SKM-1 (cell line): Measurements from ENCODE around the gene FAM131A.

Source experiments
- DNase-seq: peaks from one replicate; lab custom pipeline; 2025; ENCODE audit not compliant: unreplicated experiment; lab: John Stamatoyannopoulos, UW

FAM131A gene, protein sequence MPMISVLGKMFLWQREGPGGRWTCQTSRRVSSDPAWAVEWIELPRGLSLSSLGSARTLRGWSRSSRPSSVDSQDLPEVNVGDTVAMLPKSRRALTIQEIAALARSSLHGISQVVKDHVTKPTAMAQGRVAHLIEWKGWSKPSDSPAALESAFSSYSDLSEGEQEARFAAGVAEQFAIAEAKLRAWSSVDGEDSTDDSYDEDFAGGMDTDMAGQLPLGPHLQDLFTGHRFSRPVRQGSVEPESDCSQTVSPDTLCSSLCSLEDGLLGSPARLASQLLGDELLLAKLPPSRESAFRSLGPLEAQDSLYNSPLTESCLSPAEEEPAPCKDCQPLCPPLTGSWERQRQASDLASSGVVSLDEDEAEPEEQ

DNA sequence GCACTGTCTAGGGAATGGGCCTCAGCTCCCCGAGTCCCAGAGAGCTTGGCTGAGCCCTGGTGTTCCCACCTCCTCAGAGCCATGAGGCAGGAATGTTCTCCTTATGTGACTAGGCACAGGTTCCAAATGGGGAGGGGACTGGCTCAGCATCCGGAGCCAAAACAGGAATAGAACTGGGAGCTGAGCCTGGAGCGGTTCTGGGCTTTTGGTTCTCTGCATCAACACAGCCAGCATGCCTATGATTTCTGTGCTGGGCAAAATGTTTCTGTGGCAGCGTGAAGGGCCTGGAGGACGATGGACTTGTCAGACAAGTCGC lies at the start of gene FAM131A:
Gene FAM131A, plus strand, starts transcription at position 202 of the 316 bp plus-strand sequence. Its CDS starts 31 bp downstream, at position 233.
- DNase-seq = no peak

DNA sequence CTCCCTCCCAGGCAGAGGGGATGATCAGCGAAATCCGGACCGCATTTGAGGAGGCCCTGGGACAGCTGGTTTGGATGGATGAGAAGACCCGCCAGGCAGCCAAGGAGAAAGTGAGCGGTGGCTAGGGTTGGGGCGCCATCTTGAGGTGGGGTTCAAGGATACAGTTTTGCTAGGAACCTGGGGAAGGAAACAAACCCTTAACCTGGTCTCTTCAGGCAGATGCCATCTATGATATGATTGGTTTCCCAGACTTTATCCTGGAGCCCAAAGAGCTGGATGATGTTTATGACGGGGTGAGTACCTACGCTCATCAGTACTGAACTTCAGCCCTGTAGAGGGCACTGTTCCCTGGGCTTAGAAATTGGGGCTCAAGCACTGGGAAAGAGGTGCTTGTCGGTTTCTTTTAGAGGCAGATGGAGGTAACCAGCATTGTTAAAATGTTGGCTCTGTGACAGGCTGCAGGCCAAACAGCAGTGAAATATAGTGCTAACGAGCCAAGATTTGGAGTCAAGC lies 47.9 kb upstream of the FAM131A start:
- DNase-seq = peak; percentile 14

DNA sequence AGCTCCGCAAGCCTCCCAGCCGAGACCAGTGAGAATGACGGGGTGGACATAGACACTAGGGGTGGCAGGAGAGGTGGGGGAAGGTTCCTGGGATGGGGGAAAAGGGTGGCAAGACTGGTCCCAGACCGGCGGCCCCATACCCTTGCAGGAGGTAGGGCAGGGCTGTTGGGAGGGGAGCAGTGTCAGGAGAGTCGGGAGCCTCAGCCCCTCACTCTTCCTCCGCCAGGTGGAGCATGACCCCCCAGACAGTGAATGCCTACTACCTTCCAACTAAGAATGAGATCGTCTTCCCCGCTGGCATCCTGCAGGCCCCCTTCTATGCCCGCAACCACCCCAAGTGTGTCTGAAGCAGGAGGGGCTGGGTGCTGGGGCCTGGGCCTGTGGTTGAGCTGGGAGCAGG lies 47.1 kb upstream of the FAM131A start:
- no peak for DNase-seq

DNA sequence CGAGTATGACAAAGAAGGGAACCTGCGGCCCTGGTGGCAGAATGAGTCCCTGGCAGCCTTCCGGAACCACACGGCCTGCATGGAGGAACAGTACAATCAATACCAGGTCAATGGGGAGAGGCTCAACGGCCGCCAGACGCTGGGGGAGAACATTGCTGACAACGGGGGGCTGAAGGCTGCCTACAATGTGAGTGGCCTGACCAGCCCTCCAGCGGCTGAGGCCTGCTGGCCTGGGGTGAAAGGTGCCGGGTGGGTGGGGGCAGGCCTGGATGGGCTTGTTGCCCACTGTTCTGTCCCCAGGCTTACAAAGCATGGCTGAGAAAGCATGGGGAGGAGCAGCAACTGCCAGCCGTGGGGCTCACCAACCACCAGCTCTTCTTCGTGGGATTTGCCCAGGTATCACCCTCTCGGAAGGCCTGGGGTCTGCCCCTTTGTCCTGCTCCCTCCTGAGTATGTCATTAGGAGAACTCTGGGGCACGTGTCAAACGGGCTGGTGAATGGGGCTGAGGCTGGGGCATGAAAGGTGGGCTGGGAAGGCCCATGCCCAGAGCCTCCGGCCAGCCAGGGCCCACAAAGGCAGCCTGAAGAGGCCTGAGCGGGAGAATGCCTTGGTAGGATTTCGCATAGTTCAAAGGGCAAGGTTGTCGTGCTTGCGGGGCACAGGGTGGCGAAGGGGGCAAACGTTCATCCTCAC lies 46.2 kb upstream of the FAM131A start:
- DNase-seq = no peak

DNA sequence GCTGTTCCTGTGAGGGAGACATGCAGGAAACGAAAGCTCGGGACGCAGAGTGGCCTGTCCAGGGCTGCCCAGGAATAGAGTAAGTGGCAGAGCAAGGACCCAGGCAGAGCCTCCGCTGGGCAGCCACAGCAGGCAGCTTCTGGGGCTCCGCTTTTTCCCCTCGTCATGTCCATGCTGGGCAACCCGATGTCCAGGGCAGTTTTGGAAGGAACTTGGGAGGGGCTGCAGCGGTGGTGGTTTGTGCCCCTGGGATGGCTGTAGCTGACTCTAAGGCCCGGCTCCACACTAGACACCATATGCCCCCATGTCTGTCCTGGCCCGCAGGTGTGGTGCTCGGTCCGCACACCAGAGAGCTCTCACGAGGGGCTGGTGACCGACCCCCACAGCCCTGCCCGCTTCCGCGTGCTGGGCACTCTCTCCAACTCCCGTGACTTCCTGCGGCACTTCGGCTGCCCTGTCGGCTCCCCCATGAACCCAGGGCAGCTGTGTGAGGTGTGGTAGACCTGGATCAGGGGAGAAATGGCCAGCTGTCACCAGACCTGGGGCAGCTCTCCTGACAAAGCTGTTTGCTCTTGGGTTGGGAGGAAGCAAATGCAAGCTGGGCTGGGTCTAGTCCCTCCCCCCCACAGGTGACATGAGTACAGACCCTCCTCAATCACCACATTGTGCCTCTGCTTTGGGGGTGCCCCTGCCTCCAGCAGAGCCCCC lies 45.5 kb upstream of the FAM131A start:
- DNase-seq = no peak

DNA sequence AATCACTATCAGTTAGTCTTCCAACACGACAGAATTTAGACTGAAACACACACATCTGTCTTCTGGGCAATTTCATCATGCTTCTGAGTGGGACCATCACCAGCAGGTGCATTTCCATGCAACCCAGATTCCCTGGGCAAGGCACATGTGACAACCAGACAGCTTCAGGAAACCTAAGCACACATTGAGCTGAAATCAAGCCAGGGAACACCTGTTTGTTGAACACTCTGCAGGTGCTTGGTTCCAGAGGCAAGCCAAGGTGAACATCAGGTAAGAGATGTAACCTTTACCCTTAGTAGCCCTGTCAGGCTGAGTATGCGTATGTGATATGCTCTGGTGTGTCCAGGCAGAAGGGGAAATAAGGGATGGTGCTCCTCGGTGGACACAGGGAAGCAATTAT lies 41.6 kb upstream of the FAM131A start:
- DNase-seq = no peak

DNA sequence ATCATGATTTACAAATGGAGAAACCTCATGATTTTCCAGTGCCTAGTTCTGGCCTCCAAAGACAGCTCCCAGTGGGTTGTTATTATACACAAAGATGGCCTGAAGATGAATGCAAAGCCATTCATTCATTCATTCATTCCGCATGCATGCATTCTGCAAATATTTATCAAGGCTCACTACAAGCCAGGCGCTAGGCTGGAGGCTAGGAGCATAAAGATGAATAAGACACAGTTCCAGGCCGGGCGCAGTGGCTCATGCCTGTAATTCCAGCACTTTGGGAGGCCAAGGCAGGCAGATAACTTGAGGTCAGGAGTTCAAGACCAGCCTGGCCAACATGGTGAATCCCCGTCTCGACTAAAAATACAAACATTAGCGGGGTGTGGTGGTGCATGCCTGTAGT lies 40.8 kb upstream of the FAM131A start:
- DNase-seq = no peak

DNA sequence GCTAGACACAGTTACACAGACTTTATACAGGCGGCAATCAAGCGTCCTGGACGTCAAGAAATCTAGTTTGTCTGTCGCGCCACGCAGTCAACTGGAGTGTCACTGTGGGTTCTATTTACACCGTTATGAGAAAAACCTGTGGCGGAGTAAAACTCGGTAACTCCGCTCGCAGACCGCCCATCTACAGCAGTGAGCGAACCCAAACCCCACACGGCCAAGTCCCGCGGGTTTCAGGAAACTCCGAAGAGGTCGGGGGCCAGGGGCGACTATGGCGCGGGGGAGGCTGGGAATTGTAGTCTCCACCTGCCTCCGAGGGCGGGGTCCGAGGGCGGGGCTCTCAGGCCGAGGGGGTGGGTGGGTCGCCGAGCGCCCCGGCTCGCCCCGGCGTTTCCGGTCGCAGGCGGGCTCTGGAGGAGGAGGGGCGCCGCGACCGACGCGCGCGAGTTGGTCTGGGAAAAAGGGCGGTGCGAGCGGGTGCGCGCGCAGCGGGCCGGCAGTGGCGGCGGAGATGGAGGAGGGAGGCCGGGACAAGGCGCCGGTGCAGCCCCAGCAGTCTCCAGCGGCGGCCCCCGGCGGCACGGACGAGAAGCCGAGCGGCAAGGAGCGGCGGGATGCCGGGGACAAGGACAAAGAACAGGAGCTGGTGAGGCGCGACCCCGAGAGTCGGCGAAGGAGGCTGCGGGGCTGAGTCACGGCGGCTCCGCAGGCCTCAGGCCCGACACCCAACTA lies 38.5 kb upstream of the FAM131A start, which contains the start of gene PSMD2:
Gene PSMD2, plus strand, starts transcription at position 483 of the 729 bp plus-strand sequence. Its CDS starts 26 bp downstream, at position 509.
- DNase-seq = peak; percentile 93

DNA sequence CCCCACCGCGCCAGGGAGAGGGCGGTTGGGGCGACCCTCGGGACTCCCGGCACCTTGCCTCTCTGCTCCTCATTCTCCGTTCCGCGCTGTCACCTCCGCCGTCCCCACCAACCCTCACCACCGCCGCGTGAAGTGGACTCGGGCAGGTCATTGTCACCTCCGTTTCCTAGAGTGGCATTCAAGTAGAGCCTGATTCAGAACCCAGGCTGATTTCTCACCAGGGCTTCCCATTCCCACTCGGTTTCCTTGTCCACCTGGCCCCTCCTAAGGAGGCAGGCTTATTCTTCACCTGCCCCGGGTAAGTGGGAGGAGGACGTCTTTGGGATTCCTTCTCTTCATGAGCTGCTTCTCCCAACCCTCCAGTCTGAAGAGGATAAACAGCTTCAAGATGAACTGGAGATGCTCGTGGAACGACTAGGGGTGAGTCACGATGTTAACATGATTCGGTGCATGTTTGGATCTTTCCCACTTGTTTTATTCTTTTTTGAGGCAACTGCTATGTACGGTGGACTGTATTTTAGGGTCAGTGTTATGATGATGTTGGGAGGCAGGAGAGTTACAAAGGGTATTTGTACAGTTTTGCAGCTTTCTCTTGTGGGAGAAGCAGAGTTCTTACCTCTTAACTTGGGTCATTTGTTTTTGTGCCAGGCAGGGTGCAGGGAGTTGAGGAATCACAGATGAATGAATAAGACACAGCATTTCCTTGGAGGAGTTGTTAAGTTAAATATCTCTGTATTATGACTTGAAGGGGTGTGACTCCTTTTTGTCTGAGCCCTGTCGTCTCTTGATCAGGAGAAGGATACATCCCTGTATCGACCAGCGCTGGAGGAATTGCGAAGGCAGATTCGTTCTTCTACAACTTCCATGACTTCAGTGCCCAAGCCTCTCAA lies 37.7 kb upstream of the FAM131A start:
- no peak for DNase-seq

DNA sequence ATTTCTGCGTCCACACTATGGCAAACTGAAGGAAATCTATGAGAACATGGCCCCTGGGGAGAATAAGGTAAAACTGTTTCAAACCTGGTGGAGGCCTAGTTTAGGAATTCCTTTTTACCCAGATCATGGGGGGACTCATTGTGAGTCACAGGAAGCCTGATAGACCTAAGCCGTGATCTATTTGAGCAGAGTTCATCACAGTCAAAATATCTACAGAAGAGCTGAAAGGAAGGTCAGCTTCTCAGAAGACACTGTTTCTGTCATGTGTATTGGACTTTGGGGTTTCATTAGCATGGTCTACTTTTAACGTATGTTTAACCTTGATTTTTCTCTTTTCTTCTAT lies 37.1 kb upstream of the FAM131A start:
- DNase-seq = no peak

DNA sequence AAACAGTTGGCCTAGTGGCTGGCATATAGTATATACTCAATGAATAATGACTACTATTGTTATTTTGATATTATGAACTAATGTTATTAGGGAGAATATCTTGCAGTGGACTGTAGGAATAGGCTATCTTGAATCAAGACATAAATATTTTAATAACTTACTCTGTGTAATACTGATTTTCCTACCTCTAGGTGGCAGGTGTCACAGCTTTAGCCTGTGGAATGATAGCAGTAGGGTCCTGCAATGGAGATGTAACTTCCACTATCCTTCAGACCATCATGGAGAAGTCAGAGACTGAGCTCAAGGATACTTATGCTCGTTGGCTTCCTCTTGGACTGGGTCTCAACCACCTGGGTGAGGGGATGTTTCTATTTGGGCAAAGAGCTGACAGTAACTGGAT lies 31.8 kb upstream of the FAM131A start:
- DNase-seq = no peak

DNA sequence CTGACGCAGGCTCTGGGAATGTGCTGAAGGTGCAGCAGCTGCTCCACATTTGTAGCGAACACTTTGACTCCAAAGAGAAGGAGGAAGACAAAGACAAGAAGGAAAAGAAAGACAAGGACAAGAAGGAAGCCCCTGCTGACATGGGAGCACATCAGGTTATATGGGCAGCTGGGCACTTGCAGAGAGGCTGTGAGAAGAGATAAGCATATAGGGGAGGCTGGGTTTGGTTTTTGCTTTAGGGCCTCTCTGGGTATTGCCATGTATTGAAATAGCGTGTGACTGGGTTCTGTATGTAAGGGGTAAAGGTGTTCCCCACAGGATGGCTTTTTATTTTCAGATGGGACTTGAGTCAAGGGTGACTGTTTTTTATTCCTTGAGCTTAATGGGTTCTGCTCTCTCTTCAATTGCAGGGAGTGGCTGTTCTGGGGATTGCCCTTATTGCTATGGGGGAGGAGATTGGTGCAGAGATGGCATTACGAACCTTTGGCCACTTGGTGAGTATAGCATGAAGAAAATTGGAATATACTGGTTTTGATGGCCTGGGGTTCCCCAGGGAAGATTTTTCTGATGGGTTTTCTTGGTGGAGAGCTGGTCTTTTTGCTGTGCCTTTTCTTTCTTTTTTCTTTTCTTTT lies 30.9 kb upstream of the FAM131A start:
- DNase-seq = no peak

DNA sequence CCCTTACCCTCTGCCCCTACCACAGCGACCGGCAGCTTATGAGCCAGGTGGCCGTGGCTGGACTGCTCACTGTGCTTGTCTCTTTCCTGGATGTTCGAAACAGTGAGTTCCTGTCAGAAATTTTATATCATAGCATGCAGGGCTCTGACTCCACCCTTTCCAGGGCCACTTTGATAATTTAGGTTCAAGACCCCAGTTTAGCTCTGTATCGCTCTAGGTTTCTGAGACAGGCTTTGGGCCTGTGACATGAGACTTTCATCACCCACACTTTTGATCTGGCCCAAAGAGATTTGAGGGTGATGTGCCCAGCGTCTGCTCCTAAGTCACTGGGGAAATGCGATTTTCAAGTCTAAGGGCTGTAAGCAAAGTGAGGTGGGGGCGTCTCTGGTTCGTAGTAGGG lies 29.5 kb upstream of the FAM131A start:
- DNase-seq = no peak

DNA sequence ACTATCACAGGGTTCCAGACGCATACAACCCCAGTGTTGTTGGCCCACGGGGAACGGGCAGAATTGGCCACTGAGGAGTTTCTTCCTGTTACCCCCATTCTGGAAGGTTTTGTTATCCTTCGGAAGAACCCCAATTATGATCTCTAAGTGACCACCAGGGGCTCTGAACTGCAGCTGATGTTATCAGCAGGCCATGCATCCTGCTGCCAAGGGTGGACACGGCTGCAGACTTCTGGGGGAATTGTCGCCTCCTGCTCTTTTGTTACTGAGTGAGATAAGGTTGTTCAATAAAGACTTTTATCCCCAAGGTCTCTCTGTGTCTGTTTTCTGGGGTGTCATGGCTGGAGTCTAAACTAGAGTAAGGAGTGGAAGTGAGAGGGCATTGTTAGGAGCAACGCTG lies 28.7 kb upstream of the FAM131A start:
- DNase-seq = no peak

DNA sequence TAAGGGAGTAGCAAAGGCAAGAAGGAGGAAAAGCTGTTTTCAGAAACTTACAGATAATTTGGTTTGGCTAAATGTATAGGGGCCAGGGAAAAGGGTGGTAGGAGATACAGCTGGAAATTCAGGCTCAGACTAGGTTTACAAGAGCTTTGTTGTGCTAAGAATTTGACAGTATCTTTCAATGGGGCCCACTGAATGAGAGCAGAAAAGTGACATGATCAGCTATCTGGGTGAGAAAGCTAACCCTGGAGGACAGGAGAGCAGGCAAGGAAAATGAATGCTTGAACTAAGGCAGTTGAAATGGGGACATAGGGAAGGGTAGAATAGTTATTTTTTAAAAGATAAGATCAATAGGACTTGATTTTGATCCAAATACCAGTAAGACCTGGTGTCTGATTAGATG lies 25.8 kb upstream of the FAM131A start:
- DNase-seq = no peak

DNA sequence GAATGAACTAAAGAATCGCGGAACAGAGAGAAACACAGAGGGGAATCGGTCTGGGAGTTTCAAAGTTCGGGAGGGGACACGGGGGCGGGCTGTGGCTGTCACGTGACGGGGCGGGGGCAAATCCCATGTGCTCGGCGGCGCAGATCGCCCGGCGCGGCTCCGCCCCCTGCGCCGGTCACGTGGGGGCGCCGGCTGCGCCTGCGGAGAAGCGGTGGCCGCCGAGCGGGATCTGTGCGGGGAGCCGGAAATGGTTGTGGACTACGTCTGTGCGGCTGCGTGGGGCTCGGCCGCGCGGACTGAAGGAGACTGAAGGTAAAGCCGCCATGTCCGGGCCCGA lies 23.1 kb upstream of the FAM131A start, which contains the start of gene EIF4G1:
Gene EIF4G1, plus strand, starts transcription at position 244 of the 337 bp plus-strand sequence. CDS start 1,191 bp downstream, outside the sequence.
- DNase-seq = peak; percentile 82

DNA sequence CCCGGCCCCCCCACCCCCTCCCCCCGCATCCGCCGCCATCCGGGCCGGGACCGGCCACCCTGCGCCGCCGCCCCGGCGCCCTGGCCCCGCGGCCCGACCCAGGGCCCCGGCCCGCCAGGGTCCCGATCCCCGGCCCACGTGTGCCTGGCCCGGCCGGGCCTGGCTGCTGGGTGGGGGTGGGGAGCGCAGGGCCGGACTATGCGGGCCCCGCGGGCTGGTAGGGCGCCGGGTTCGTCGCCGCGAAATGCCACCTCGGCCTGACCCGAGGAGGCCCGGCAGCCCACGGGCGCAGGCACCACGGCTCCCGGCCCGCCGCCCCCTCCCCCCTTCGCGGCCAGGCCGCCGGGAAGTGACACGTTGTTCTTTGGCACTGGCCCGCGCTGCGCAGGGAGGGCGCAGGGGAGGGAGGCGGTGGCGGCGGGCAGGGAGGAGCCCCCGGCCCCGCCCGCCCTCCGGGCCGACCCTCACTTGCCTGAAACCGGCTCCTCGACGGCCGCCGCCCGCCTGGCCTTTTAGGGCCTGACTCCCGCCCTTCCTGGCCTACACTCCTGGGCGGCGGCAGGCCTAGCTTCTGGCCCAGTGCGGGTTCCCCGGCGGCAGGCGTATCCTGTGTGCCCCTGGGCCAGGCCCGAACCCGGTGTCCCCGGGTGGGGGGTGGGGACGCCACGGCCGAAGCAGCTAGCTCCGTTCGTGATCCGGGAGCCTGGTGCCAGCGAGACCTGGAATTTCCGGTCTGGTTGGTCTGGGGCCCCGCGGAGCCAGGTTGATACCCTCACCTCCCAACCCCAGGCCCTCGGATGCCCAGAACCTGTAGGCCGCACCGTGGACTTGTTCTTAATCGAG lies 22.5 kb upstream of the FAM131A start:
- no peak for DNase-seq

DNA sequence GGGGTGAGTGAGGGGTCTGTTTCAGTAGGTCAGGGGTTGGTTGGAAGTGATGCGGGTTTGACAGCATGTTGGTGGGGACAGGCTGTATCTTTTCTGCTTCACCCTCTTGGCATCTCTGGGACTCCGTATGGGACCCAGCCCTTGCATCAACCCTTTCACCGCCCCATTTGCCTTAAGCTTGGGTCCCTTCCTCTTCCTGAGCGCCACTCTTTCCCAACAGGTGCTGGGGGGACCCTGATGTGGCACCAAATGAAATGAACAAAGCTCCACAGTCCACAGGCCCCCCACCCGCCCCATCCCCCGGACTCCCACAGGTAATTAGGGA lies 21.9 kb upstream of the FAM131A start:
- DNase-seq = no peak
